Activated T-cell treated with anti-CD3 and anti-CD28 coated beads for 1 hour (primary cell): ENCODE data around the gene NPTN.
"Not testable (repeated sequence)": the region's sequence is repeated elsewhere in the genome, so short reads cannot be mapped to it uniquely, and the experiment has no call there.

Experiments
- DNase-seq: peaks from one replicate; pipeline ENCODE4 v3.0.0-alpha.2; 2020; ENCODE audit warnings: low read depth

NPTN gene

DNA sequence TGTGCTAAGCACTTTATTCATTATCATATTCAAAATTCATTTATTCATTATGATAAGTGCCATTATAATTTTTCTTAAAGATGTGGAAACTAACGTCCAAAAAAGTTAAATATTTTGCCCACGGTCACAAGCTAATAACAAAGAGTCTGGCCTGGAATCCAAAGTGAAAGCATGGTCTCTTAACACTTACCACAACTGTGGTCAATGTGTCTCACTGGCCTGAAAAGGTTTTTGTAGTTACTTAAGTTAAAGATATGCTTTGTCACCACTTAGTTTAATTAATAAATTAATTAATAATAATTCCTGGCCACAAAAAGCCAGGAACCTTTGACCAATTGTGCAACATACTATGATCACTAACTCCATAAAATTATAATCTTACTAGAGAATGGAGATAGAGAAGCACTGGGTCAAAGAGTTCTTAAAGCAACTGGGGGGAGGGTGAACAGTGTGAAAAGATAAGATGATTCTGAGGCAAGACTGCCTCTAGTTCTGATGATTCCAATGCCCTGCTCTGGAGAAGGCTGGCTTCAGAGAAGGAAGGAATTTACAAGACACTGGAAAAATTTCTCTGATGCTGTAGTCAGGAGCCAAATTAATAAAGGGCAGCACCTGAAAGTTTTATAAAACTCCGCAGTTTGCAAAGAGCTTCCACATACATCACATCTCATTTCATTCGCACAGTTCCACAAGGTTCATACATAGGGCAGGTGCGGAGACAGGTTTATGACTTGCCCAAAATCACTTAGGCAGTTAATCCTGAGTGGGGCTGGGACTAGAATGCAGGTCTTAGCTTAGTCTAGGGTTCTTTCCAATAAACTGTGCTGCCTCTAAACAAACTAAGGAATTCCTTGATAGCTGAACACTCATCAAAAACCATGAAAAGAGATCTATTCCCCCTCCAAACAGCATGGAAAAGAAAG is 32.5 kb downstream of the NPTN start:
- no peak for DNase-seq

GRCh38 chr15:73599934-73600333 is 33.3 kb downstream of the NPTN start:
- no peak for DNase-seq

DNA sequence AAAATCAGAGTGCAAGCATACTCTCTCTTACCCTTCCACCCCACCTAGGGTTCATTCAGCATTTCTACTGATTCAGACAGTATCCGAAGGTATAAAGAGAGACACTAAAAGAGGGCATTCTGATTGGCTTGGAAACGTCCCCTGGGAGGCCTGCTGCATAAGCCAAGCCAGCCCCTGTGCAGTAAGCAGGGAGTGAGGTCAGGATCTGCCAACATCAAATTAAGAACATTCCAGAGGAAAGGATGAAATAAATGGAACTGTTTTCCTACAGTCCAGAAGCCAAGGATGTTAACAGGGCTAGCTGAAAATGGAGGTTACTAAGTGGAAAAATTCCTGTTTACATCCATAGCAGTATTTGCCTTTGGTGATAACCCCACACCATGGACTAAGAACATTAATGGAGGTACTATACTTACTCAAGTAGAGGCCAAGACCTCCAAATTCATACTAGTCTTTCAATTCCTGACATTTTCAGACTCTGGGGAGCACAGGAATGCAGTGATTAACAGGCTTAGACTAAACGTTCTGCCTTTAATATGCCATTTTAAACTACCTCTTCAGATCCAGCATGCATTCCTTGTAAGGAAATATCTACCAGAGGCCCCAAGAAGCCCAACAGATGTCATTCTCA is 34.5 kb downstream of the NPTN start:
- DNase-seq, result no peak

GRCh38 chr15:73597036-73597638 is 36.1 kb downstream of the NPTN start:
- no peak for DNase-seq

GRCh38 chr15:73596174-73596573 is 37.0 kb downstream of the NPTN start:
- DNase-seq, result no peak

DNA sequence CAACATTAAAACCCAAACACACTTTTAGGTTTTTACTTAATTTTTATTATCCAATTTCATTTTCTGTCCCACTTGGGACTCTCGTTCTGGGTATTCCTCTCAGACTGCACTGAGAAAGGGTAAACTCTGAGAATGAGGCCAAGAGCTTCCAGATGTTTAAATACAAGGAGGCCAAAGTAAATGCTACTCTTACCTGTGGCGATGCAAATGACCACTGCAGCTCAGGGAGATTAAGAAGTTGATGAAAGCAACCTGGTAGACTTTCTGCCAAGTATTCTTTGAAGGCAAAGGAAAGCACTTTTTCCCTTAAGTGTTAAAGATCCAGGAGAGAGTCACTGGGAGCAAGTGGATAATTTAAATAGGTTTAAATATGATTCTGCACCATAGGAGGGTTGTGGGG is 39.1 kb downstream of the NPTN start:
- DNase-seq, result no peak

DNA sequence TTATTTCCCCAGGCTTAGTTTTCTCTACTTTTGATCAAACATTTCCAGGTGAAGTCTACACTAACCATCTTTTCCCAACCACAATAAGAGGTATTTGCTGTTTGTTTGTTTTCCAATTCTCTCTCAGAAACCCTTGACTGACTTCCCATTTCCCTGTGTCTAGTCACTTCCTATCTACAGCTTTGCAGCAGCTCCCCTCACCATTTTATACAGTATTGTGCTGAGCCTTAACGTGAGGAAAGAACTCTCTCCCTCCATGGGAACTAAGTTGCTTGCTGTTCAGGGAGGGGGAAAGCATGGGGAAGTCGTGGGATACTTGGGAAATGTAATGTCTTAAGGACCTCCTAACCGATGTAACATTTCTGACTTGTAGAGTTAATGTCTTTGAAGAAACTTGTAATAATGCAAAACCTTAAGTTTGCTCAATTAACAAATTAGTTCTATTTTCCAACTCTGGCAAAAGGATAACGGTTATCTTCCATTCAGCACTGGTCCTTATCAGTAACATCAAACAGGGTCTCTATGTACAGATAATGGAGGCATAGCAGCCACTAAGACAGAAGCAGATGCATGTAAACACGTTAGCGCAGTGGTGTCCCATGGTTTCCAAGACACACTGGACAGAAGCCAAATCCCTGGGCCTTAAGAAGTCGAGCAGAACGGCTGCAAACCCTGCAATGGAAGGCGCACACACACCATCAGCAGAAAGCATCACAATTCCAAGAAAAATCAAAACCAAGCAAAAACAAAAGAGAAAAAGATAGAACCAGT is 39.7 kb downstream of the NPTN start:
- no peak for DNase-seq

DNA sequence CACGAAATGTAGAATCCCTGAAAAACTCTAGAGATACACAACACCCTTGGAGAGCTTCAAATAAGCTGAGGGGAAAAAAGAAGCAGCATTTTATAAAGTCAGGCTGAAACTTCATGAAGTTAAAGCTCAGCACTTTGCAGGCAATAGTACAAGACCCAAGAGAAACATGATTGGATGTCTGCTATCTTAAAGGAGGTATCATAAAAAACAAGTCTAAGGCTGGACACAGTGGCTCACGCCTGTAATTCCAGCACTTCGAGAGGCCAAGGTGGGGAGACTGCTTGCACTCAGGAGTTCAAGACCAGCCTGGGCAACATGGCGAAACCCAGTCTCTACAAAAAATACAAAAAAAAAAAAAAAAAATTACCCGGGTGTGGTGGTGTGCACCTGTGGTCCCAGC is 42.9 kb downstream of the NPTN start:
- DNase-seq, result no peak

- no peak for DNase-seq
Measured at GRCh38 chr15:73589766-73590165, 43.4 kb downstream of the NPTN start.

DNA sequence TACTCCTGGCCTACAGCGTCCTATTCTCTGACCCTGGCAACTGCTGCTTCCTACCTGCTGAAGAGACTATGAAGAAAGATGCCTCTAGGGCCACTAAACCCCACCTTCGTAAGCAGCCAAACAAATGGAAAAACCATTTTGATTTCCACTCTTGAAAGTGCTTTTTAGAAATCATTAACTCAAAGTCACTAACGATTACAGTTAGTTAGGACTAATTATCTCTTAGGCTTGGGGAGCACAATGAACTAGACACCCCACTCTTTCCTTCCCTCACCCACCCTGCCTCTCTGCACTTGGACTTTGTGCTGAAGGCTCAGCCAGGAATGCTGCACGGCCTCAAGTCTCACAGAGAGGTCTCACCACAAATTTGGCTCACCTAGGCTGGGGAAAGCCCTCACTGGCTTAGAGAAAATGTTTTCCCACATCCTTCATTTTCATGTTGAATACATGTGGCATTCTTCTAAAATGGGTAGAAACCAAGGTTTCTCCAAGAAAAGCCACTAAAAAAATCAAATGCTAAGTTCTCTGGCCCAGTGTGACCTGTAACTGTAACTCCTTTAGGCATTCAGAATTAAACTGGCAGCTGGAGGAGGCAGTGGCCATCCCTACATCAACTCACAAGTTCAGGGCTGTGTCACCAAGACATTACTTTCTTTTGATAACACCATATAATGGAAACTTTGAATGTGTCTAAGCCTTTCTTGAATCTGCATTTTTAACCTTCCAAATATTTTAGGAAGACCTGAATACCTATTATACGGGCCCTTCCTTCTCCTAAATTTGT is 47.1 kb downstream of the NPTN start:
- no peak for DNase-seq

DNA sequence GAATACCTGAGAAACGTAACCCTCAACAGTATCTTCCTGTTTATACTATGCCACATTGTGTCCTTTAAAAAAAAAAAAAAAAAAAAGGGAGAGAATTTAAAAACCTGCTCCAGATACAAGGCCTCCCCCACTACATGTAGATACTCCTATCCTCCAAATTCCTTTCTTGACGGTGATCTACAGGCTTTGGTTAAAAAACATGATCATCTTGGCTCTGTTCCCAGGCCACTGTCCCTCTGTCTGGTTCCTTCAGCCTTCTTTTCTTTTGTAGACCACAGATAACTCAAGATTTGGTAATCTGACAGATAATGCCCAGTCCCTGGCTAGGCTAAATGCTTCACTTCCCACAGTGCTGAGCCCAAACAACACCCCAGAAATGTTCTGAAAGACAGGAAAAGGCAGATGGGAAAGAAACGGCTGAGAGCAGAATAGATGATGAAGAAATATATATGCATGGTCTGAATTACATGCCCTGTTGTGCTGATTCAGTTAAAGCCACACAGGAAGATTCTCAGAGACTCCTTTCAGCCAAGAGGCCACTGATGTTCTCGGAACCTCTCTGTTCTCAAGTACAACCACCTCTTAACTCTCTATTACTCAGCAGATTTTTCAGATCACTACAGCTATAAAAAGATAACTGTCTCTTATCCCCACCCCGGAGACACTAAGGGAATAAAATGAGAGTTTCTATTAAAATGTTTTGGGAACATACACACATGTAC is 48.3 kb downstream of the NPTN start:
- no peak for DNase-seq

- DNase-seq, result no peak
Measured at GRCh38 chr15:73583544-73583943, 49.6 kb downstream of the NPTN start.

DNA sequence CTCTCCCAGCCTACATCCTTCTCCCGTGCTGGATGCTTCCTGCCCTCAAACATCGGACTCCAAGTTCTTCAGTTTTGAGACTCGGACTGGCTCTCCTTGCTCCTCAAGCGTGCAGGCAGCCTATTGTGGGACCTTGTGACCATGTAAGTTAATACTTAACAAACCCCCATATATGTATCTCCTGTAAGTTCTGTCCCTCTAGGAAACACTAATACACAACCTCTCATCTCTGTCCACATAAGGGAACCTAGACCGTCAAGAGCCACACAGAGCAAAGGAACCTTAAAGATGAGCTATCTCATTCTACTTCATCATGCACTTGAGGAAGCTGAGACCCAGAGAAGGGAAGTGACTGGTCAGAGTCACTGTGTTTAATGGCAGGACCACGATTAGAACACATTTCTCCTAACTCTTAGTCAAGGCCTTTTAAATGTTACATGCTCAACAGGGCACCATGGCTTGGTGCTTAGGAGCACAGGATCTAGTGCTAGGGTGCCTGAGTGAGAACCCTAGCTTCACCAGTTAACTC is 50.3 kb downstream of the NPTN start:
- DNase-seq, result no peak

DNA sequence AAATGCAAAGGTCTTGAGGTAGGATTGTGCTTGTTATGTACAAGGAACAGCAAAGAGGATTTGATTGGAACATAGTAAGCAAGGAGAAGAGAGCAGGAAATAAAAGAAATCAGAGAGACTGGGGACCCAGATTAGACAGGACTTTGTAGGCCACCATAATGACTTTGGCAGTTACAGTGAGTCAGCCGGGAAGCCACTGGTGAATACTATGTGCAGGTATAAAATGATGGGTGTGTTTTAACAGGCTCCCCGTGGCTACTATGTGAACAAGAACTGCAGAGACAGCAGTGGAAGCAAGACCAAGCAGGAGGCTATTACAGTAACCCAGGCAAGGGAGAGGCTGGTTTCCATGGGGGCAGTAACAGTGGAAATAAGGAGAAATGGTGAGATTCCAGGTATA is 55.2 kb downstream of the NPTN start:
- no peak for DNase-seq

DNA sequence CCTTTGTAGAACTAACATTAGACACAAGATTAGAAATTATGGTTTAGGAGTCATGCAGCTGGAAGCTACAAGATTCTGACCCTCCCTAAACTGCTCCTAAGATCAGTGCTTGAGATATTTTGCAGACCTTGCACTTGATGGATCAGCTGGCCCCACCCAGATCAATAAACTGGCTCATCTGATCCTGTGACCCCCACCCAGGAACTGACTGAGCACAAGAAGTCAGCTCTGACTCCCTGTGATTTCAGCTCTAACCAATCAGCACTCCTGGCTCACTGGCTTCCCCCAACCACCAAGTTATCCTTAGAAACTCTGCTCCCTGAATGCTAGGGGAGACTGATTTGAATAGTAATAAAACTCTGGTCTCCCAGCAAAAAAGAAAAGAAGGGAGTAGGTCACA is 55.6 kb downstream of the NPTN start:
- DNase-seq, result not testable (repeated sequence)

DNA sequence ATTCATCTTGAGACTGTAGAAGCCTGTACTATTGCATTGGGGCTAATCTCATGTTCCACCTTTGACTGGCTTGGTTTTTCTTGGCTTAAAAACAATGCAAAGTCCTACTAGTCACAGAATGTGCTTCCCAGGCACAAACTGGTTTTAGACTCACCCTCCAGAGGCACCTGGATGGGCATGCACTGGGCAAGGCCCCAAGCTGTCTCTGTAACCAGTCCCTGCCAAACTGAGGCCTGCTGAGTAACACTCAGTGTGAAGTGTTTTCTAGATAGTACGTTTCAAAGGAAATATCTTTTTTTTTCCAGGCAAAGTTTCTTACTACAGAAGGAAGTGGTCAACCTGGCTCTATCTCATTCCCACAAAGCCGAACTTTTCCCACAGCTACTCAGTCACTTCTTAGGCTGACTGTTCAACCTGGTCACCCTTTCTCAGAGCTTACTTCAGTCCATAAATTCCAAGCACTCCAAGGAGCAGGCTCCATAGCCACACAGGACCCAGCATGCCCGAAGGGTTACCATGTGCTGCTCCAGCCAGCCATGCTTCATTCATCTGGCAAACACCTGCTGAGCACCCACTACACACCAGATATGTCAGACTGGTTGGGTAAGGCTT is 57.4 kb downstream of the NPTN start:
- DNase-seq, result no peak

- no peak for DNase-seq
Measured at GRCh38 chr15:73573572-73573971, 59.6 kb downstream of the NPTN start.

- DNase-seq, result no peak
Measured at GRCh38 chr15:73573037-73573436, 60.2 kb downstream of the NPTN start.

DNA sequence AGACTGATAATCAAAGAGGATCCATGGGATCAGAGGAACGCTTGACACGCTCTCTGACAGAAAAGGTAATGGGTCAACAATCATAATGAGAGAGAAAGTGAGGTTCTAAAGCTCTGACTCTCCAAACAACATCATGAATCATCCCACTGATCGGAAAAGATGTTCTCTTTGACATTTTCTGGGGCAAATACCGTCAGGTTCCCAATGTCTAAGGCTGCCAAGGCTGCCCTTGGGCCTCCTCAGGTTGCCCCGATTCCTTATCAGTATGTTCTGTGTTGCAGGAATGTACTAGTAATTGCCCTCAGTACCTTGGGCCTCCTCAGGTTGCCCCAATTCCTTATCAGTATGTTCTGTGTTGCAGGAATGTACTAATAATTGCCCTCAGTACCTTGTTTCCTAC is 60.9 kb downstream of the NPTN start:
- DNase-seq, result no peak

DNA sequence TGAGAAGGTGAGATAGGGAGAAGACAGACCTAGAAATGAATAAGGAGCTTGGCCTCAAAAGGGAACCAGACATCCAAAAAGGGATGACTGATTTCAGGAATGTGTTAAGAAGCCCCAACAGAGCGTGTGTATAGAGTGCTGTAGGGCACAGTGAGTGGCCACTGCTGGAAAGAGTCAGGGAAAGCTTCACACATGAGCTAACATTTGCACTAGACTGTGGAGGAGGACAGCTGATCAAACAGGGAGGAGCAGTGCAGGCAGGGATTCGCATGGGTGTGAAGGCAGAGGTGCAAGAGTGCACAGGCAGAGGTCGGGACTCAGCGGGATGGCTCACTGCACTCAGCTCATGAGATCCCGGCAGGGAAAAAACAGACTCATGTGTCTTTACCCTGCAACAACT is 61.8 kb downstream of the NPTN start:
- no peak for DNase-seq
